Nephron (organoid): Measurements from ENCODE around the gene PPP1CB.

ENCODE experiments used
- H3K27ac Mint-ChIP-seq, 3 experiments: 2 replicates each; pipeline ENCODE4 v1.8.0; 2020; ENCODE audit warnings: mixed read lengths in 3 of 3, mild to moderate bottlenecking in 2 of 3, moderate library complexity in 1 of 3
- H3K27me3 Mint-ChIP-seq: 2 replicates; pipeline ENCODE4 v1.8.0; 2021; ENCODE audit warnings: low read depth, mild to moderate bottlenecking, moderate library complexity, mixed read lengths
- H3K36me3 Mint-ChIP-seq: 2 replicates; pipeline ENCODE4 v1.8.0; 2020; ENCODE audit warnings: low read depth, mixed read lengths
- H3K4me1 Mint-ChIP-seq: 2 replicates; pipeline ENCODE4 v1.8.0; 2020; ENCODE audit warnings: mixed read lengths
- H3K4me3 Mint-ChIP-seq, 3 experiments: 2 replicates each; pipeline ENCODE4 v1.8.0; 2020; ENCODE audit warnings: mild to moderate bottlenecking in 3 of 3, mixed read lengths in 3 of 3, moderate library complexity in 2 of 3
- H3K9me3 Mint-ChIP-seq: 2 replicates; pipeline ENCODE4 v1.8.0; 2020; ENCODE audit warnings: mixed read lengths
- TF ChIP-seq, protein P1 (sequence below), 3 experiments: fragments of 200-600 bp; sonication (generic); IDR thresholded peaks; one replicate each; pipeline ENCODE4 v1.5.0; 2021; ENCODE audit warnings: antibody characterized with exemption in 3 of 3; ENCODE audit not compliant: unreplicated experiment in 3 of 3

PPP1CB gene

DNA sequence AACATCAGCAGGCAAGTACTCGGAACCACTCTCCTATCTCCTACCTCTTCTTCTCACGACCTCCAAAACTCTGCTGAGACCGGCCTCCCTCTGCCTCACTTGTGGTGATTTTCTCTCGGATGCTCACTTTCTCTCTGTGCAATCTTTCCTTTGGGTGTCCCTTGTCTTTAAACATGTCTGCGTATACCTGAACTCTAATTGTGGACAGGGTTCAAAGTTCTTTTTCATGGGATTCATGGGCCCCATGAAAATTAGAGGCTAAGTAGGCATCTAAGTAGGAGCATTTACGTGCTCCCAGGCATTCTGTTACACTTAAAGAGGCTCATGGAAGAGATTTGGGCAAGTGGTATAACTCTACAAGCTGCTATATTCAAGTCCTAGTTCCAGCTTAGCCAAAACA lies 2.1 kb upstream of the PPP1CB start:
- peaks cover 46% of the 10 kb centered on the region for H3K4me1 Mint-ChIP-seq
- no peaks in the 10 kb centered on the region for H3K27me3 Mint-ChIP-seq
- H3K4me3 Mint-ChIP-seq: peak overlapping the region; percentile 20 to 98 (median 94)
- no peaks in the 10 kb centered on the region for H3K9me3 Mint-ChIP-seq
- H3K36me3 Mint-ChIP-seq: no peaks in the 10 kb centered on the region
- TF ChIP-seq, protein P1, sequence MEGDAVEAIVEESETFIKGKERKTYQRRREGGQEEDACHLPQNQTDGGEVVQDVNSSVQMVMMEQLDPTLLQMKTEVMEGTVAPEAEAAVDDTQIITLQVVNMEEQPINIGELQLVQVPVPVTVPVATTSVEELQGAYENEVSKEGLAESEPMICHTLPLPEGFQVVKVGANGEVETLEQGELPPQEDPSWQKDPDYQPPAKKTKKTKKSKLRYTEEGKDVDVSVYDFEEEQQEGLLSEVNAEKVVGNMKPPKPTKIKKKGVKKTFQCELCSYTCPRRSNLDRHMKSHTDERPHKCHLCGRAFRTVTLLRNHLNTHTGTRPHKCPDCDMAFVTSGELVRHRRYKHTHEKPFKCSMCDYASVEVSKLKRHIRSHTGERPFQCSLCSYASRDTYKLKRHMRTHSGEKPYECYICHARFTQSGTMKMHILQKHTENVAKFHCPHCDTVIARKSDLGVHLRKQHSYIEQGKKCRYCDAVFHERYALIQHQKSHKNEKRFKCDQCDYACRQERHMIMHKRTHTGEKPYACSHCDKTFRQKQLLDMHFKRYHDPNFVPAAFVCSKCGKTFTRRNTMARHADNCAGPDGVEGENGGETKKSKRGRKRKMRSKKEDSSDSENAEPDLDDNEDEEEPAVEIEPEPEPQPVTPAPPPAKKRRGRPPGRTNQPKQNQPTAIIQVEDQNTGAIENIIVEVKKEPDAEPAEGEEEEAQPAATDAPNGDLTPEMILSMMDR (IDR thresholded peaks at IDR 0.05; ENCODE audit: unreplicated experiment in 3 of 3): no peak
- H3K27ac Mint-ChIP-seq: peak overlapping the region; percentile 98 to 100 (median 99)

DNA sequence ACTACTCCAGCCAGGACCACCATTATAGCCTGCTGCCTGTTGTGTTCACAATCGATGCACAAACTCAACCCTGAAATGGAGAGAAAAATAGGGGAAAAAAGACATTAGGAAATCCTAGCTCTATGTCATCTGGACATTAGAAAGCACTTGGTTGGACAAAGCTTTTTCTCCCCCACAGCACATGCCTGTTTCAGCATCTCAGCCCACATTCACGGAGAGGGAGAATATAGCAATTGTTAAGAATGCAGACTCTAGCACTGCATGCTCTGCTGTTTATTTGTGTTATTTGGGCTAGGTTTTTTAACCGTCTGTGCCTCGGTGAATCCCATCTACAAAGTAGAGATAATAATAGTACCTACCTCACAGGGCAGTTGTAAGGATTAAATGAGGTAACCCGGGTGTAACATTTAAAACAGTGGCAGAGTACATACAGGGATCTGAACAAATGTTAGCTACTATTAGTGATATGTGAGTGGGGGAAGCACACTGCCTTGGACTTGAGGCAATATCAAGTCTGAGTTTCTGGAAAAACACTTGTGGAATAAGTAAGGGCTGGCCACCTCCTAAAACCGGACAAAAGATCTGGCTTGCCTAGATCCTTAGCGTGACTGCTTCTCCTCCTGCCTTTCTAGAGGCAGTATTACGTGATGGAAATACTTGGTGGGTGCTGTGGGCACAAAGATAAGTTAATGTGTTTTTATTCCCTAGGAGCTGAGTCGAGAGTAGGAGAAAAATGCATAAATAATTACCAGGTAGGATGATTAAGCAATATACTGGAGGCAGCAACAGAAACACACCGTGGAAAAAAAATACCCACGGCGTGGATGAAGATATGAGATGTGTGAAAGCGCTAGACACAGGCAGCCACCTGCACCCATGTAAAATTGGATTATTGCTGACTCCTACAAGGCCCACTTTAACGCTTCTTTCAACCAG lies 1.0 kb upstream of the PPP1CB start:
- Mint-ChIP-seq H3K9me3 (no peaks in the 10 kb centered on the region), H3K4me3 (peak overlapping the region; percentile 94 to 98 (median 95)), H3K36me3 (no peaks in the 10 kb centered on the region), H3K4me1 (peaks cover 51% of the 10 kb centered on the region), H3K27me3 (no peaks in the 10 kb centered on the region), H3K27ac (peak overlapping the region; percentile 98 to 100 (median 99))
- TF ChIP-seq, protein P1 (IDR thresholded peaks at IDR 0.05; ENCODE audit: unreplicated experiment in 3 of 3): no peak

DNA sequence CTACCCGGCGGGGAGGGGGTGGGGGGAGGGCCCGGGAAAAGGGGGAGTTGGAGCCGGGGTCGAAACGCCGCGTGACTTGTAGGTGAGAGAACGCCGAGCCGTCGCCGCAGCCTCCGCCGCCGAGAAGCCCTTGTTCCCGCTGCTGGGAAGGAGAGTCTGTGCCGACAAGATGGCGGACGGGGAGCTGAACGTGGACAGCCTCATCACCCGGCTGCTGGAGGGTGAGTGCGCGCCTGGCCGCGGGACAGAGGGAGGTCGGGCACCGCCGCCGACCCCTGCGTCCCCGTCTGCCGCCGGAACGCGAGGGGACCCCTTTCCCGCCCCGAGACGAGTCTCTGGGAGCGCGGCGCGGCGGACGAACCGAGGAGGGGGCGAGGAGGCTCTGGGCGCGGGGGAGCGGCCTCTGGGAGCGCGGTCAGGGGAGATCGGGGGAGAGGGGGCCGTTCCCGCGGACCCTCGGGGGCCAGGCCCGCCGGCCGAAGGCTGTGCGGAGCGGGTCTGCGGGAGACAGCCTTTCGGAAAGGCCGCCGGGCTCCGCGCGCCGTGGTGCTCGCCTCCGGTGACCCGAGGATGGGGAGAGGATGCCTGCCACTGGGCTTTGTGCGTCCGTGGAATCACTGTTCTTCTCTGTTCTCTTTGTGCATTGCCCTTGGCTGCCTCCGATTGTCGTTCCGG lies 463 bp downstream of the PPP1CB start:
- Mint-ChIP-seq H3K27me3 (no peaks in the 10 kb centered on the region), H3K9me3 (no peaks in the 10 kb centered on the region), H3K36me3 (no peaks in the 10 kb centered on the region), H3K4me1 (peaks cover 55% of the 10 kb centered on the region), H3K27ac (peak overlapping the region; percentile 98 to 100 (median 99)), H3K4me3 (peak overlapping the region; percentile 94 to 98 (median 95))
- TF ChIP-seq, protein P1 (IDR thresholded peaks at IDR 0.05; ENCODE audit: unreplicated experiment in 3 of 3): no peak

DNA sequence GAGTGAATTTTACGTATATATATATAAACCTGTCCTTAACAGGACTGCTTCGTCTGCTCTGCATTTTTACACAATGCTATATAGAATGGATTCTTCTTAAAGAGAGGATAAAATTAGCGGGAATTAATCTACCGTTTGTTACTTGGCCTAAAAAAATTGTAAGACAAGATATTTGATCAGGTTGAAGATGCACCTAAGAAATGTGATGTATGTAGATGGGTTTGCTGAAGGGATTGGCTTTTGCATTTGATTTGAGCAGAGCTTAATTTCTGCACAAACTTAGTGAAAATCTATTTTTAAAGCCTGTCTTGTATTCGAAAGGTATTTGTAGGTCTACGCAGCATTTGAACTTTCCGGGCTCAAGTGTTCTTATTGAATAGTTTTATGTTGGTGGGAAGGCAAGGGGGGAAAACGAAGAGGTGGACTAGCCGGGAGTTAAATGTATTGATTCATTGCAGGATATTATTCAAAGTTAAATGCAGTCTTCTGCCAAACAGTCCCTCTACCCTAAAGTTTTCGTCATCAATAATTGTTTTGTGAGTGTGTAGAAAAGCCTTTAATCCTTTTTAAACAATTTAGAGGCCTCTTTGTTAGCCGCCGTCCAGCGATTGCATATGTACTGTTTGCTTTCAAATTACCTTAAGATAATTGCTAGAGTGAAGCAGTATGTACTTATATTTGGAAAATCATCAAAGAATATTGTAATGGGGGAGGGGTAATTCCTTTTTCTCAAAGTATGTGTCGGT lies 1.2 kb downstream of the PPP1CB start:
- Mint-ChIP-seq H3K36me3 (no peaks in the 10 kb centered on the region), H3K9me3 (no peaks in the 10 kb centered on the region), H3K27ac (peak overlapping the region; percentile 96 to 99 (median 98)), H3K4me1 (peaks cover 60% of the 10 kb centered on the region), H3K4me3 (peak overlapping the region; percentile 94 to 98 (median 95)), H3K27me3 (no peaks in the 10 kb centered on the region)
- TF ChIP-seq, protein P1 (IDR thresholded peaks at IDR 0.05; ENCODE audit: unreplicated experiment in 3 of 3): no peak

DNA sequence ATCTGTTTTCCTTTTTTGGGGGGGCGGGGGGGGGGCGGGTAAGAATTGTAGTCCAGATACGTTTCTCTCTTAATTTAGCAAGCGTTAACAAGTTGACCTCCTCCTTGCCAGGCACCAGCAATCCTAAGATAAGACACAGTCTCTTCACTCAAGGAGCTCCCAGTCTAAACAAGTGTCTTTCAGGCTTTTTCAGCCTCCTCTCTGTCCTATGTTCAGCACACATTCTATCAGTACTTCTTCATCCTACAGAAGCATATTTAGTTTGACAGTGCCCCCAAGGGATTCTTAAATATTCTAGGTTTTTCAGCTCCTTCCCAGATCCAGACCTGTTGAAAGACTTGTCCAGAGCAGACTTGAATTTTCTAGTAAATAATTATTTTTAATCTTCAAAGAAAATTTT lies 2.7 kb downstream of the PPP1CB start:
- Mint-ChIP-seq H3K36me3 (peaks cover 5% of the 10 kb centered on the region), H3K27me3 (no peaks in the 10 kb centered on the region), H3K4me3 (peak overlapping the region; percentile 83 to 98 (median 94)), H3K27ac (peak overlapping the region; percentile 77 to 84 (median 83)), H3K4me1 (peaks cover 65% of the 10 kb centered on the region), H3K9me3 (no peaks in the 10 kb centered on the region)
- TF ChIP-seq, protein P1 (IDR thresholded peaks at IDR 0.05; ENCODE audit: unreplicated experiment in 3 of 3): no peak
